ENCODE data around the gene P2RY8.

P2RY8 gene

GRCh38 chrX:1464041-1464970 lies 72.7 kb downstream of the P2RY8 start:
- no peak for DNase-seq (ENCODE audit: extremely low read depth, low read depth)
- TF ChIP-seq CTCF (IDR thresholded peaks at IDR 0.05; ENCODE audit: low read depth, low read length): no peak

GRCh38 chrX:1463581-1463980 lies 73.4 kb downstream of the P2RY8 start:
- no peak for TF ChIP-seq CTCF (IDR thresholded peaks at IDR 0.05; ENCODE audit: low read depth, low read length)
- DNase-seq (ENCODE audit: extremely low read depth, low read depth): no peak

GRCh38 chrX:1462596-1463251 lies 74.3 kb downstream of the P2RY8 start:
- TF ChIP-seq CTCF (IDR thresholded peaks at IDR 0.05; ENCODE audit: low read depth, low read length): no peak
- no peak for DNase-seq (ENCODE audit: extremely low read depth, low read depth)

GRCh38 chrX:1462110-1462509 lies 74.9 kb downstream of the P2RY8 start:
- TF ChIP-seq CTCF (IDR thresholded peaks at IDR 0.05; ENCODE audit: low read depth, low read length): no peak
- no peak for DNase-seq (ENCODE audit: extremely low read depth, low read depth)

GRCh38 chrX:1455948-1456280 lies 81.1 kb downstream of the P2RY8 start:
- no peak for DNase-seq (ENCODE audit: extremely low read depth, low read depth)
- no peak for TF ChIP-seq CTCF (IDR thresholded peaks at IDR 0.05; ENCODE audit: low read depth, low read length)

GRCh38 chrX:1453951-1454785 lies 82.8 kb downstream of the P2RY8 start:
- peak; percentile 92 for TF ChIP-seq CTCF (IDR thresholded peaks at IDR 0.05; ENCODE audit: low read depth, low read length)
- DNase-seq (ENCODE audit: extremely low read depth, low read depth): peak; percentile 27
